Ecto neural progenitor cell (in vitro differentiated cells): ENCODE data around the gene MMP12.
"Not testable (repeated sequence)": the region's sequence is repeated elsewhere in the genome, so short reads cannot be mapped to it uniquely, and the experiment has no call there.

Experiments used
- DNase-seq: peaks from one replicate; pipeline ENCODE4 v3.0.0-alpha.2; 2018; ENCODE audit warnings: low spot score

MMP12 gene

DNA sequence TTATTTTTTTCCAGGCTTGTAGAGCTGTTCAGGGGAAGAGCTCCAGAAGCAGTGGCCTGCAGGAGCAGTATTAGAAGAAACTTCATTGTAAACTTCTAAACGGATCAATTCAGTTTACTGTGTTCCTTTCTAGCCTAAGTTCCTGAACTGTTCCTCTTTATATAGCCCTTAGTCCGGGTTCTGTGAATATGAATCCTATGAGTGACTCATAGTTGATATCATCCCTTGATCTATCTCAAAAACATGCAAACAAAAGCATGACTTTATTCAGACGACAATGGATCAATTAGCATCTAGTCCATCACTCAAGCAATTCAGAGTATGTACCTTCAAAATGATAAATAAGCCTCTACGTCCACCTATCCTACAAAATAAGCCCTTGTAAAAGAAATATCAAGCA is at the start of gene MMP12:
Gene MMP12 (minus strand): TSS at position 131 of the 400 bp plus-strand sequence. CDS start 45 bp downstream, at position 86.
- no peak for DNase-seq

DNA sequence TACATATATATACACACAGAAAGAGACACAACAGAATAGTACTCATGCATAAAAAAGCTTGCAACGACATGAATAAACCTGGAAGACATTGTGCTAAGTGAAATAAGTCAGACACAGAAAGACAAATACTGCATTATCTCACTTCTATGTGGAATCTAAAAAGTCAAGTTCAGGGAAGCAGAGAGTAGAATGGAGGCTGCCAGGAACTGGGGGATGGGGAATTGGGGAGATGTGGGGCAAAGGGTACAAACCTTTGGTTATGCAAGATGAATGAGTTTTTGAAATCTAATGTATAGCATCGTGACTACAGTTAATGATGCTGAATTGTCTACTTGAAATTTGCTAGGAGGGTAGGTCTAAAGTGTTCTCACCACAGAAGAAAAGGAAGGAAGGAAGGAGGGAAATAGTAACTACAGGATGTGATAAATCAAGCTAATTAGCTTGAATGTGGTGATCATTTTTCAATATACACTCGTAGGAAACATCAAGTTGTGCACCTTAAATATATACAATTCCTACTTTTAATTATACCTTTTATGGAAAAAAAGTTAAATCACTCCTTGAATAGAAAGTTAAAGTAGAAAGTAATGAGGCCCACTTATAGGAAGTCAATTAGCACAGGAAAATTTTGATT is 46.9 kb upstream of the MMP12 start:
- no peak for DNase-seq

DNA sequence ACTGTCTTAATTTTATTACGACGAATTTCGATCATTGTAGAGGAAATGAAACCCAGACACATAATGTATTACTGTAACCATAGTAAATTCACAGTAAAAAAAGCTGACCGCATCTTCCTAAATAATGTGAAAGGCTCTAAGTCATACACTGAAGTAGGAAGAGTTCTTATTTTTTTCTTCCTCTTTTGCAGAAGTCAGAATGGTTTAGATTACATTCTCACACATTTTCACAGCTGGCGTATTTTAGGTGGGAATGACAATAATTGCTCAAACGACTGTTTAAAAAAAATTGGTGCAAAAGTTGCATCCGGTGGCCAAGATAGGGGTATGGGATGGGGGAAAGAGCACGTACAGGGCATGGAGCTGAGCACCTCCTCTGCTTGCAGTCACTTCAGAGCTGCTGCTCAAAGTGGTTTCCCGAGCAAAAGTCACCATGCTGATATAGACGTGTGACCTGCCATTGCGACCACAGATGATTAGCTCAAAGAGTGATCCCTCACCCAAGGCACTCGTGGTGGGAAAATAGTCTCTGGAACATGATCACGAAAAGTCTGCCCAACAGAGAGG is 45.4 kb upstream of the MMP12 start:
- no peak for DNase-seq

DNA sequence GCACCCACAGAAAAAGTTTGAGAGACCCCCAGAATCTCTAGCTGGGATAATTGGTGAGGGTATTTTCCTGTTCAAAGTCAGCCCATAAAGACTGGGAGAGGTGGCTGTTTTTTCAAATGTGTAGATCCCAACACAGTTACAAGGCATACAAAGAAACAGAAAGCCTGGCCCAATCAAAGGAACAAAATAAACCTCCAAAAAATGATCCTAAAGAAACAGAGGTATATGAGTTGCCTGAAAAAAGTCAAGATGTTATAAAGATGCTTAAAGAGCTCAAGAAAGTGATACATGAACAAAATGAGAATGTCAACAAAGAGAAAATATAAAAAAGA is 40.2 kb upstream of the MMP12 start:
- no peak for DNase-seq

DNA sequence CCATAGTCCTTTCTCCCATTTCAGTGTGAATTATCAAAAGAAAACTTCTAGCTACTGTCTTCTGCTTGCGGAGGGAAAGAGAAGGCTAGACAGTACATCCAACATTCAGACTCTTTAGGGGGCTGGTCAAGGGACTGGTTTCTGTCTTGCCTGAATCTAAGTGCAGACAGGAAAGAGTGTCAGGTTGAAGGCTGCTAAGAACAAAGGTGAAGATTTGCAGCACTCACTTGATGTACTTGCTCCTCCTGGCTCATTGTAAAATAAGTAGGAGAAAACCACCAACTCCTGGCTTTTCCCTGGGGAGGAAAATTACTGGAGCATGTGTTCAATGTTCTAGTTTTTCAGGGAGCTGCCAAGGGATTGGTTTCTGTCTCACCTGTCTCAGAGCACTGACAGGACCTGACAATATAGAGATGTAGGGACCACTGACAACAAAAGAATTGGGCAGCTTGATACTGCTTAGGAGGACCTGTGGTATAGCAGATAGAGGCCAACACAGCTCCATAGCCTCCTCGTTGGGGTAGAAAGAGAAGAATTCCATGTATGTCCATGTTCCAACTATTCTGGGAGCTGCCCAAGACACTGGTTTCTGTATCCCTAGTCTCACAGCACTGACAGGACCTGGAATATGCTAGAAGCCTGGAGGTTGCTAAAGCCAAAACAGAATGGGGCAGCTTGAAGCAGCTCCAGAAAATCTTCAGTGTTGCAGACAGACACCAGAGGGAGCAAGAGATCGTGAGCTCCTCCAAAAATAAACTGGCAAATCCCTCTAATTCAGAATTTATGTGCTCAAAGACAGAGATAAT is 39.7 kb upstream of the MMP12 start:
- no peak for DNase-seq

DNA sequence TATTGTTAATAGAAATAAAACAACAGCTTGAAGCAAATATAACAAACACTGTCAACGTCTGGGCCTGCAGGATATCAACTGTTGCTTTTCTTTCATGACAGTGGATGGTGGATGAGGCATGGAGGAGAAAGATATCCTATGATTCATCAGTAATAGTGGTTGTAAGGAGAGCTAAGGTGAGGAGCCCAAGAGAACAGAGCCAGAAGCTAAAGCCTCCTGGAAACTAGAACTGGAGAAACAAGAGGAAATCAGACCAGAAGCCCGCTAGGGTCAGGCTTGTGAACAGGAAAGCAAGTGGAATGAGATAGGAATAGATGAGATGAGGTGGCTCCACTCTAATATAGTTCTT is 37.7 kb upstream of the MMP12 start:
- DNase-seq = no peak

DNA sequence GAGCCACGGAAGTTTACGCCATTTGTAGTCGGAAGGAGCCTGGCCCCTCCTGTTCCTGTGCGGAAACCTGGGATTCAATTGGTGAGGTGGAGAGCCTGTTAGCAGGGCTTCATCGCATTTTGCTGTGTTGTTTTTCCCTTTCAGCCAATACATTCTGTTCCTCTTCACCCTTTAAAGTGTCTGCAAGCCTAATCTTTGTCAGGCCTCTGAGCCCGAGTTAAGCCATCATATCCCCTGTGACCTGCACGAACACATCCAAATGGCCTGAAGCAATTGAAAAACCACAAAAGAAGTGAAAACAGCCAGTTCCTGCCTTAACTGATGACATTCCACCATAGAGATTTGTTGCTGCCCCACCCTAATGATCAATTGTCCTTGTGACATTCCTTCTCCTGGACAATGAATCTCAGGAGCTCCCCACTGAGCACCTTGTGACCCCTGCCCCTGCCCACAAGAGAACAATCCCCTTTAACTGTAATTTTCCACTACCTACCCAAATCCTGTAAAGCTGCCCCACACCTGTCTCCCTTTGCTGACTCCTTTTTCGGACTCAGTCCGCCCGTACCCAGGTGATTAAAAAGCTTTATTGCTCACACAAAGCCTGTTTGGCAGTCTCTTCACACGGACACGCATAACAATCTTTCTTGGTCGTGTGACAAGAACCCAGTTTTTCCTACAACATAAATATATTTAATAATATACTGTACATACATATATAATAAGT is 37.1 kb upstream of the MMP12 start:
- DNase-seq = no peak

DNA sequence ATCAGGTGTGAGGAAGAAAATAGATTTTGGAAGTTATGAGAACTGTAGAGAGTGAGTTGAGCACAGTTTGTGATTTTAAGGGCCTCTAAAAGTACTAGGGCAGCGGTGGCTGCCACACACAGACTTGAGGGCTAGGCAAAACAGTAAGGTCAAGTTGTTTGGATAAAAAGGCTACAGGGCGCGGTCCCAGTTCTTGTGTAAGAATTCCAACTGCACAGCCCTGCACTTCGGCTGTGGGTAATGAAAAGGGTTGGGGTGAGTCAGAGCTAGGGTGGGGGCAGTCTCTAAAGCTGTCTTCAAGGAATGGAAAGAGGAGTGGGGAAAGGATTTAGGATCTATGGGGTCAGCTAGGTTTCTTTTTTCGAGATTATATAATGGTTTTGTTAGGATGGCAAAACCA is 31.1 kb upstream of the MMP12 start:
- DNase-seq = not testable (repeated sequence)

DNA sequence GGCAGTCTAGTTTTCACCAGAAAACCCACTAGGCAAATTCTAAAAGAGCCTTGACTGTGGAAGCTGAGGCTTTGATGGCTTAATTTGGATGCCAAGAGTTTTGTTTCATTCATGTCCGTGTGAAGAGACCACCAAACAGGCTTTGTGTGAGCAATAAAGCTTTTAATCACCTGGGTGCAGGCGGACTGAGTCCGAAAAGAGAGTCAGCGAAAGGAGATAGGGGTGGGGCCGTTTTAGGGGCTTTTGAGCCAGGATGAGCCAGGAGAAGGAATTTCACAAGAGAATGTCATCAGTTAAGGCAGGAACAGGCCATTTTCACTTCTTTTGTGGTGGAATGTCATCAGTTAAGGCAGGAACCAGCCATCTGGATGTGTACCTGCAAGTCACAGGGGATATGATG is 29.1 kb upstream of the MMP12 start:
- not testable (repeated sequence) for DNase-seq

DNA sequence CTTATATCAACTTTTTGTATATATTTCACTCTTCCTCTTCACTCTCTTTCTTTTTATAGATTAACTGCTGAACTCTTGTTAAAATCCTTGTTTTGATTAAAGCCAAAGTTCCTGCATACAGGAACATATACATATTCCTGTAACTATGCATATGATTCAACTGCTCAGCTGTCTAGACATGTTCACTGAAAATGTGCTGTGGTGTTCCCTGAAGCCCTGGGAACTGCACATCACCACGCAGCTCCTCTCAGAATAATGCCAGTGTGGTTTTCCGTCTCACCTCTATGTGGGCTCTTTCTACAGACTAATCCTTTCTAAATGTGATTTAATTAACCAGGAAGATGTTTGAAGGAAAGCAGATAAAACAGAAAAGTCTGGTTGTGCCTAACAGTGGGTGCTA is 25.6 kb upstream of the MMP12 start:
- DNase-seq = no peak

DNA sequence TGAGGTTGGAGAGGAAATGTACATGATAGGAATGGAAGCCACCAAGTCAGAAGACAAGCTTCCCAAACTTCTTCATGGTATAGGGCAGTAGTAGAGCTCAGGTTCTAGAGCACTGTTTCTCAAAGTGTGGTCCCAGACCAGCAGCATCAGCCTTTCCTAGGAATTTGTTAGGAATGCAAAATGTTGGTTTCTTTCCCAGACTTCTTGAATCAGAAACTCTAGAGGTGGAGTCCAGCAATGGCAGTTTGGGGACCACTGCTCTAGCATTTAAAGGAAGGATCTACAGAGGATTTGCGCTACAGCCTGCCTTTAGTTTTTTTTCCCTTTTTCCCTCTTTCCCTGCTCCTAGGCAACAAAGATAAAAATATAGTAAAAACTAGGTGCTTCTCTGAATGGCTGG is 17.0 kb upstream of the MMP12 start:
- DNase-seq = no peak

DNA sequence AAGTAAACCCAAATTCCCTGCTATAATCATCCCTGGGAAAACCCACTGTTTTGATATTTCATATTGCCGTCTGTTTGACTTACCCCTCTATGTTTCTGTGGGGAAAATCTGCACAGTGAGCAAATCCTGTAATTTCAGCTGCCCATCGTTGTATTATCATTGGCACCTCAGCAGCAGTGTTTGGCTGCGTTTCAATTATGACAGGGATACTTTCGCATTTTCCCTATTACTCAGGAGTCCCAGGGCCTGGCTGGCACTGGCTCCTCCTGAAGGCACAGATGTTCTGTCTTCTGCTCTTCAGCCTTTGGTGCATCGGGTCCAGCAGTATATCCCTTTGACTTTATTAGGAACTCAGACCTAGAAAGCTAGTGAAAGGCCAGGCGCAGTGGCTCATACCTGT is 12.2 kb upstream of the MMP12 start:
- no peak for DNase-seq

DNA sequence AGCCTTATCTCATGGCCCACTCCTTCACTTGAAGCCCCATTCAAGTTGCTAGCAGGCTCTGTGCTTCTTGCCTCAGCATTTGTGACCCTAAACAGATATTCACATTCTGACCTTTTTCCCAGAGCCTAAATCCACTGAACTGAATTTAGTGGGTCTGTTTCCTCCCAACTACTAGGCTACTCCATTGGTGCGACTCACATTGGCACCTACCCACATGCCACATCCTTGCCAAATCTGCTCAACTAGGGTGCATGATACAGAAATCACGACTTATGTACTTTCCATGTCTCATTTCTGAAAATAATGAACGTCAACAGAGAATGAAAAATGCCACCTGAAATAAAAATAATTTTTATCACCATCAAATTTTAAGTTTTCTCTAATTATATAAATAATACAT is 8.4 kb upstream of the MMP12 start:
- DNase-seq = no peak

DNA sequence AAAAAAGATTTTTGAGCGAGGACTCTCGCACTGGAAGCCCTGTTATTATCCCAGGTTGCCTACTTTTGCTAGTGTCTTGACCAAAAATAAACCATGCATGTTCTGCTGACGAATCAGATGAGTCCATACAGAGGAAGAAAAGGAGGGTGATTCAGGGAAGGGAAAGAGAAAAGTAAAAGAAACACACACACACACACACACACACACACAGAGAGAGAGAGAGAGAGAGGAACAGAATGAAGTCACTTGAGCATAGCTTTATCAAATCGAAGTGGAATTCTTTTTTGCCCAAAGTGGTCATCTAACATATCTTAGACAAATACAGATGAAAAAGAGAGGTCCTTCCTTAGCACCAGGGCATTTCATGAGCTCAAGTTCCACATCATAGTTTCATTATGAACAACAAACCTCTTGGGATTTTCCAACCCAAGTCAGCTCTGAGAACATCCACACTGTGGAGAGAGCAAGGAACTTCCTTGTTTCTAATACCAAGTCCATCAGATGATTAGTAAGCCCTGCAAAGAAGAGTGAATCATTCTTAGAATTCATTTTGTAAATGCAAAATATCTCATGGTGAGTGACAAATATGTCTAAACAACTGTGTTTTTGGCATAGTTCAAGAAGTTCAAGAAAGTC is 7.7 kb upstream of the MMP12 start:
- no peak for DNase-seq

DNA sequence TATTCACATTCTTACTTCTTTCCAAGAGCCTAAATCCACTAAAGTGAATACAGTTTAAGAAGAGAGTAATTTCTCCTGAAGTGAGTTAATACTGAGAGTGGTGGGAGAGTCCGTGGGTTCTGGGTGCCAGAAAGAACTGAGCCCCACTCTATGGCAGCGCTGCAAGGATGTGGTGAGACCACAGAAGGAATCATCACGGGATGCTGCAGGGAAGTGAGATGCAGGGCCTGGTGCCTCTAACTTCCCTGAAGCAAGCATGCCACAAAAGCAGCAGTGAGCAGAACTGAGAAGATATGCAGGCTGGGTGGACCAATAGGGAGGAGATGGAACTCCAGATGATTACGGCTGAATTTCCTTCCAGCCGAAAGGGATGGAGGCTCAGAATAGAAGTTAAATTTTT is 5.0 kb upstream of the MMP12 start:
- DNase-seq = no peak

DNA sequence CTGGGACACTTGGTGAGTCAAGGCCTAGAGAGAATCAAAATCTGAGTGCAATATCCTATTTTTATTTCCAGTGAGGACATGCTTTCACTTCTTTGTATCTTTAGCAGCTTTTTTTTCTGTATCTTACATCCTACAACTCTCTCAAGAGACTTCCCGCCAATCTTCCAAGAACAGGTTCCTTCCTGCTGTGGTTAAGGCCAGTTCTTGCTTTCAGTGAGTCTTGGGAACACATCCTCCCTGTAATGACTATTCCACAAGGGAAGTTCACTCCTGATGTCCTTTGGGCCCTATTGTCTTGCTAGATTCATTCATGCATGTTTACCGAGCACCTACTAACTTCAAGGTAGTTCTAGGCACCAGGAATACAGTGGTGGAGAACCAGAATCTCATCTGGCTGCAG is 3.8 kb upstream of the MMP12 start:
- DNase-seq = no peak

DNA sequence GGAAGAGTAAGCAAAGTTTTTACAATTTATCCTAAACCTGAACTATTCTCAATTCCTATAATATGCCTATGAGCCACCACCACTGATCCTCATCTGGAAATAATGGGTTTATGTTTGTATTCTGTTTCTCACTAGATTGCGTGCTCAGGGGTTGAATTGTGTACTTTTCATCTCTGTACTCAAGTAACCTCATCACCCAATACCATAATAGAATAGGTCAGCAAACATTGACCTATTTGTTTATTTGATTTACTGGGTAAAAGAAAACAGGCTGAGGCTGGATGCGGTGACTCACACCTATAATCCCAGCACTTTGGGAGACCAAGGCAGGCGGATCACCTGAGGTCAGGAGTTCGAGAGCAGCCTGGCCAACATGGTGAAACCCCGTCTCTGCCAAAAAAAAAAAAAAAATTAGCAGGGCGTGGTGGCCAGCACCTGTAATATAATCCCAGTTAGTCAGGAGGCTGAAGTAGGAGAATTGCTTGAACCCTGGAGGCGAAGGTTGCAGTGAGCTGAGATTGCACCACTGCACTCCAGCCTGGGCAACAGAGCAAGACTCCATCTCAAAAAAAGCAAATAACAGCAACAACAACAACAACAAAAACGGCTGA is 5.3 kb downstream of the MMP12 start:
- DNase-seq = not testable (repeated sequence)

DNA sequence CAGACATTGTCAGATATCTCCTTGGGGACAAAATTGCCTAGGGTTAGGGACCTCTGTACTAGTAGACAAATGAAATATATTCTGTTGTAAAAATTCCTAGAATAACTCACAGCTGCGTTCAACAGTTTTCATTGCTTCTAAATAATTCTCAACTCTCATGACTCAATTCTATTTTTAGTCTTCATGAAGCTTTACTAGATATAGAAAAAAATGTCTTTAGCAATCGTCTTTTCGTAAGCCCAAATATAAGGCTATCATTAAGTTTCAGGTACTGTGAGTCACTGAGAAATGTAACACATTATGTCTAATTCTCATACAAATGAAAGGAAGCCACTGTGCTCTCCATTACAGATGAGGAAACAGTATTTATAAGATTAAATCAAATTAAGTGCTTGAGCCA is 6.4 kb downstream of the MMP12 start:
- DNase-seq = no peak

DNA sequence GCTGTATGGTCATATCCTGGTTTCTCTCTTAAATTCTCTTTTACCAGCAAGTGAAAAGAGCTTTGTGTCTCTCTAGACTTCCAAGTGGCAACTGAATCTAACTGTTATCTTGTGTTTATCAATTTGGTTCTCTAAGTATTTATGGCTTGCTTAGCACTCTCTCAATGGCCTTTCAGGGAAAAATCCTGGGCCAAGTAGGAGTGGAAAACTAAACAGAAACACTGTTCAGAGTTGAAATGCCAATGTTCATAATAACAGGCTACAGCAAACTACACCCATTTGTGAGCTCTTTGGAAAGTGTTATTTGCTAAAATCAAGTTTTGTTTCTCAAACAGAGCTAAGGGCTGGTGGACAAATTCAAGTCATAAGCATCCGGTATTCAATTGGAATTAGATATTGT is 10.1 kb downstream of the MMP12 start:
- DNase-seq = no peak

DNA sequence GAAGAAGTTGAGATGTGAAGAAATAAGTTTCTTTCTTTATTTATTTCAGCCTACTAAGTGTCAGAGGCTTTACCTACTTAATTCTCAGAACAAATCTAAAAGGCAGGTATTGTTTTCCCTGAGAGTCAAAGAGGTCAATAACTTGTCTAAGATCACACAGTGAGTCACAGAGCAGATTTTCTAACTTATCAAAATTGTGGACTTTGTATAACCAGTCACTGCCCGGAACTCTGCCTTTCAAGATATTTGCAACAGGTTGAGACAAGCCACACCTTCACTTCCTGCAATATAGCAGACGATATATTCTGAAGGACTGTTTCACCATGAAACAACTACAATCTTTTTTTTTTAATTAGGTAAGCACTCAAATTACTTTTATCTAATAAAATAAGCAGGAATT is 20.8 kb downstream of the MMP12 start:
- no peak for DNase-seq

DNA sequence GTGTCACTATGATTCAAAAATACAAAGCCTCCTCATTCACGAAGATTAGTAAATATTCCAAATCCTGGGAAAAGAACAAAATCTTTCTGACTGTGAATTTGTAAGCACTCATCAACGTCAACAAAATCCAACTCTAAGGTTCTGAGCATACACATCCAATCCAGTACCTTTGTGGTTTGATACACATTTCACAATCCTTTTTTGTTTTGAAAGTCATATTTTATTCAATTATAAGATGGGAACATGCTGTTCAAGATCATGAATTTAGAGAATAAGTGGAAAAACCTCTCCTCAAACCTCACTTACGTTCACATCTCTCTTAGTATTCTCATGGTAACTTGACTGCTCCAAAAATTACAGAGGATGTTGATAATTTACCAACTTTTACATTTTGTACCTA is 21.7 kb downstream of the MMP12 start:
- no peak for DNase-seq
